HG03469 (cell line): ENCODE data around the gene PYGB.

Experiments used
- ATAC-seq: cut with Tn5 transposase; IDR thresholded peaks from one replicate; pipeline ENCODE4 v1.9.1; 2021; ENCODE audit warnings: mild to moderate bottlenecking, moderate library complexity, moderate number of reproducible peaks; ENCODE audit not compliant: unreplicated experiment

Gene PYGB

DNA sequence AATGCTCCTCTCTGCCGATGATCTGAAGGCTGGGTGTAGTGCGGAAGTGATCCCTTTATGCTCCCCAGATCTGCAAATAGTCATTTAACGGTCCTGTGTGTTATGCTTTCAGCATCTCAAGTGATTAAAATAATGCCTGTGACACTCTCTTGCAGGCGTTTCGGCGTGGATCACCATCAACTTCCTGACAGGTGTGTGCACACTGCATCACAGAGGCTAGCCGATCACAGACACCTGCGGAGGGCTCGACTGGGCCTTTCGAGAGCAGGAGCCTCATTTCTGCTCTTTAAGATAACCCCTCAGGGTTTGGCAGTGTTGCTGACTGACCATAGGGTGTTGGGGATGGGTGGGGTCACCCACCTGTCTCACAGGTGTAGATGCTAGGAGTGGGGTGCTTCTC, 32.4 kb upstream of the PYGB start:
- ATAC-seq, result no peak

DNA sequence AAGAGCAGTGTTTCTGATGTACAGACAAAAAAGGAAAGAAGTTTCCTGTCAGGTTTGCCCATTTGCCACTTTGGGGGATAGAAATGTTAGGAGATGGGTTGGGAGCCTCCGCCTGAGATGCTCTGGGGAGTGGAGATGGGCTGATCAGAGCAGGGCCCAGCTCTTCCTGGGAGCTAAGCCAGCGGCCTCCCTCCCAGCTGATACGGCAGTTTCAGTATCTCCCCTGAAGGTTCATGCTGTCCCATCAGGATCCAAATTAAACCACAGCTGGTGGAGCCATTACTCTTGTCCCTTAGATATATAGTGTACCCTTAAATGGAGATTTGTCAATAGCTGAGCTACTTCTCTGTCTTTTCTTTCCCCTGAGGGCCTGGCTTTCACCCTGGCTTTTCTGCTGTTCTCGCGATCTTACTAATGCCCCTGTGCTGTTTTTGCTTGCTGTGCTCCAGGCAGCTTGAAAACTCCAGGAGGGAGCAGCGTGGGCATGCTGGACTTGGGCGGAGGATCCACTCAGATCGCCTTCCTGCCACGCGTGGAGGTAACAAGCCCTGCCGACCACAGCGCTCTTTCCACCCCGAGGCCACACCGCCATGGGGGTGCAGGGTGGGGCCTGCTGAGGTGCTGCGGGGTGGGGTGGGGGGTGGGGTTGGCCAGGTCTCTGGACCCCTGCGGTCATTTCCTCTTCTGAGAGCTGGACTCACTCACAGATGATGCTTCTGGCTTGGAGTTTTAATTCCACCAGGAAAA, 31.5 kb upstream of the PYGB start:
- ATAC-seq, result no peak

DNA sequence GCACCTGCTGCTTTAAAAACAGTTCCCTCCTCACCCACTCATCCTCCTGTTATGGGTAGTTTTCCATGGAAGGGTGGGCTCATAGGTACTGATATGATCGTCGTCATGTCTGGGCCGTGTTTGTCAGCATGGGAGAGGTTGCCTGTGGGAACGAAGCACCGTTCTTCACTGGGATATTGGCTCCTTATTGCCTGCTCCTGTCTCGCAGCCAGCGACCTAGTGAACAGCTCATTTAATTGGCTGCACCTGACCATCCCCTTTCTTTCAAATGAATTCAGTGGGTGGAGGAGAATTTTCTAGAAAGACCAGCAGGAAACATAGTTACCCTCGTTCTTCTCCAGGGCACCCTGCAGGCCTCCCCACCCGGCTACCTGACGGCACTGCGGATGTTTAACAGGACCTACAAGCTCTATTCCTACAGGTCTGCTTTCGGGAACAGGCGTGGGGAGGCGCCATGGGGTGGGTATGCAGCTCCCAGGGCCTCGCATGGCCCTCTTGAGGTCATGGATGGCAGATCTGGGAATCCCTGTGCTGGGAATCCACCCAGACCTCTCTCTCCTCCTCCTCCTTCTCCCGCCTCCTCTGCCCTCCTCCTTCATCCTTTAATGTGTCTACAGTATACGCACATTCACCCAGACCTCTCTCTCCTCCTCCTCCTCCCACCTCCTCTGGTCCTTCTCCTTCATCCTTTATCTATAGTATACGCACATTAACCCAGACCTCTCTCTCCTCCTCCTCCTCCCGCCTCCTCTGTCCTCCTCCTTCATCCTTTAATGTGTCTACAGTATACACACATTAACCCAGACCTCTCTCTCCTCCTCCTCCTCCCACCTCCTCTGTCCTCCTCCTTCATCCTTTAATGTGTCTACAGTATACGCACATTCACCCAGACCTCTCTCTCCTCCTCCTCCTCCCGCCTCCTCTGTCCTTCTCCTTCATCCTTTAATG, 30.4 kb upstream of the PYGB start:
- no peak for ATAC-seq

DNA sequence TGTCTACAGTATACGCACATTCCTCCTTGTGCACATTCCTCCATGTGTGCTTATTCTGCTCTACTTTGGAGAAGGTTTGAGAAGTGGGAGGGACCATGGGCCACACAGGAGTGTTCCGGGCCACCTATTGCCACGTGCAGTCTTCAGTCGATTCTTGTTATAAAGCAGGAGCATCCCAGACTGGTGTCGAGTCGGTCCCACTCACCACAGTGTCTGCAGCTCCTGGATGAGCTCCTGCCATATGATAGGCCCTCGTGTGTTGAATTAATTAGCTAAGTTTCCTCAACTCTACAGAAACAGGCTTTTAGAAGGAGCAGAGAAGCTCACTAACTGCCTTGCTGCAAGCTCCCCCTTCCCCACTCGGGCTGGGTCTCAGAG, 29.8 kb upstream of the PYGB start:
- ATAC-seq, result no peak

DNA sequence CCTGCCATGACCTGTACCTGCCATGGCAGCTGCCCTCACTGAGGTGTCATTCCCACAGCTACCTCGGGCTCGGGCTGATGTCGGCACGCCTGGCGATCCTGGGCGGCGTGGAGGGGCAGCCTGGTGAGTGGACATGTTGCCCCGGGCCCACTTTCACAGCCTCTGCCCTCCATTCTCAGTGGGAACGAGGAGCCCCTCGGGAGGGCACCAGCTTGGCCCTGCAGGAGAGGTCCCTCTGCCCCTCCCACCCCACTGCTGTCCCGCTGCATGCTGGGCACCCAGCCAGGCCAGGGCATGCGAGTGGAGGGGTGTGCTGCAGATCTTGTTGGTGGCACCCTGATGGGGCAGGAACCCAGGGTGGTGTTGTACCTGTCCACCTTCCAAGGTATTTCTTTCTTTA, 29.4 kb upstream of the PYGB start:
- ATAC-seq, result no peak

DNA sequence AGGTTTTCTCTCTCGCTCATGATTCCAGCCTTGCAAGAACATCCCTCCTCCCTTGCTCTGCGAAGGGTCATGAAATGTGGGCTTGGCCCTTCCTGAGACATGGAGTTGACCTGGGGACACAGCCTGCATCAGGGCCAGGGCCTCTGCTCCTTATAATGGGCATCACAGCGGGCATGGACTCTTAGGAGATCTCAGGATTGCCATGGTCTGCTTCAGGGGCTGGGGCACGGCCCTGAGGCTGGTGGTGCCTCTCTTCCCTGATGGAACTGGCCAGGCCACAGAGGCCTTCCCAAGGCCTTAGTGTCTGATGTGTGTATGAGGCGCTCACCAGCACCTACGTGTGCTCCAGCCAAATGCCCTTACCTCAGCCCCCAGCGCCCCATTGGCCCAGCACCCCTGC, 28.5 kb upstream of the PYGB start:
- no peak for ATAC-seq

DNA sequence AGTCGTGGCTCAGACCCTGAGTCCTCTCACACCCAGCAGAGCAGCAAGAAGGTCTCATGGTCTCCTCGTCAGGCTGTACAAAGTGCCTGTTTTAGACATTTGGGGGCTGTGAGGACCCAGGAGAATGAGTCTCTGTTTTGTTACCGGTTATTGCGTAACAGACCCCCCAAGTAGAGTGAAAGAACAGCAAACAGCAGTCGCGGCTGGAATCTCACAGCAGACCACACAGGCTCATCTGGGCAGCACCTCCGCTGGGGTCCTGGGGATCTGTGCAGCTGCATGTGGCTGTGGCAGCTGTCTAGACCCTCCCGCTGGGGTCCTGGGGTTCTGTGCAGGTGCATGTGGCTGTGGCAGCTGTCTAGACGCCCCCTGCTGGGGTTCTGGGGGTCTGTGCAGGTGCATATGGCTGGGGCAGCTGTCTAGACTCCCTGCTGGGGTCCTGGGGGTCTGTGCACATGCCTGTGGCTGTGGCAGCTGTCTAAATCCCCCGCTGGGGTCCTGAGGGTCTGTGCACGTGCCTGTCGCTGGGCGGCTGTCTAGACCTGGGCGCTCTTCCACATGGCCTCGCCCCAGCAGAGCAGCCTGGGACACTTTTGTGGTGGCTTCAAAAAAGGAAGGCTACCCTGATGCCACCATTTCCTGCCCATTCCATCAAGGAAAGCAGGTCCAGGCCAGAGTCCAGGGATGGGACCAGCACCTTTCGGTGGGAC, 27.7 kb upstream of the PYGB start:
- no peak for ATAC-seq

DNA sequence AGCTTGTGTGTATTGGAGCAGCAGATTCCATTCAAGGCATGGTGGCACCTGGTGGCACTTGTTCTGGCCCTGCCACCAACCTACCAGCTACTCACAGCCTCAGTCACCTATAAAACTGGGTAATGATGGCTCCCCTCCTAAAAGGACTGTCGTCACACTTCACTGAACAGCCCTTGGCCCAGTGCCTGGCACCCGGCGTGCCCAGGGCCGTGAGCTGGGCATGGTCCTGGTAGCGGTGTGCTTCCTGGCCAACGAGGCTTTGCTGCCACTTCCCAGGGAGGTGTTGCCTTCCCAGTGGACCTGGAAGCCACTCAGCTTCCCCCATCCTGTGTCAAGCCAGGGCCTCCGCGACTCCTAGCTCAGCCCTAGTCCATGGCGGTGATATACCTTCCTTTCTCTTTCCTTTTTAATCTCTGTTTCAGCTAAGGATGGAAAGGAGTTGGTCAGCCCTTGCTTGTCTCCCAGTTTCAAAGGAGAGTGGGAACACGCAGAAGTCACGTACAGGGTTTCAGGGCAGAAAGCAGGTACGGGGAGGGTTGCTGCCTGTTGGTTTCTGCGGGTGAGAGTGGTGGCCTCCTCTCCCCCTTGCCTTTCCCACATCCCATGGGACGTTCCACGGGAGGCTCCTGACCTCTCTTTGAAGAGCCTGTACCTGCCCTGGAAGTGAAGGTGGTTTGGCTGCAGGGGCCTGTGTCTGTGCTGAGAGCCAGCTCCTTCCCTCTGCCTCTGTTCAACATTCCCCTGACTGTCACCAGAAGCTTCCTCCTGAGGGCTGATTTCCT, 26.9 kb upstream of the PYGB start:
- no peak for ATAC-seq

DNA sequence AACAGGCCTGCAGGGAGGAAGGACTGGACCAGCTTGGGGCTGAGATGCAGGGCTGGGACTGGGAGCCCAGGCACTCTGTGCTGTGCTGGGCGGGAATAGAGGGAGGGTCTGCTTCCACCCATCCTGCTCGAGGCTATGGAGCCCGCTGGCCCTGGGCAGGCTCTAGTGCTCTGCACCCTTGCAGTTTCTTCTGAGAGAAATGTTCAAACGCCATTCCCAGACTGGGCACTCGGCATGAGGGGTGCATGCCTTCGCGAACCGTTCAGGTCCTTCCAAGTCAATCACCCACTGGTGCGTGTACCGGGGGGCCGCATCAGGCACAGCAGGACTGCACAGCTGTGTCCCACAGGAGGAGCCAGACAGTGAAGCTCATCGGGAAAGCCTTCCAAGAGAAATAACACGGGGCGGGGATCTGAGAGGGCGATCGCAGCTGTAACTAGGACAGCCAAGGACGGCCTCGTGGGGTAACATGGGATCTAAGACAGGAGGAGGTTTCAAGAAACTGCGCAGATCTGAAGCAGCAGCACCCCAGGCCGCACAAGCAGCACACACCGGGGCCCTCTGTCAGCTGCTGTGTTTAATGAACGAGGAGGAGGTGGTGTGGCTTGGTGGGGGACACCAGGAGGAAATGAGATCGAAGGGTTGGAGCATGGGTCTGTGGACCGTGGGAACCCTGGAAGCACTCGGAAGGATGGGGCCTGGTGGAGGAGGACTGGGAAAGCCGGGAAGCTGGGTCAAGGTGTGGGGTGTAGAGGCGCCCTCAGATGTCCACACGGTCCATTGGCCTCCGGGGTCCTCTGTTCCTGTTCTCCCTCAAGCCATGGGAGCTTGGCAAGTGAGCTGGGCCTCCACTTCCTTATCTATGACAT, 26.1 kb upstream of the PYGB start:
- ATAC-seq, result no peak

DNA sequence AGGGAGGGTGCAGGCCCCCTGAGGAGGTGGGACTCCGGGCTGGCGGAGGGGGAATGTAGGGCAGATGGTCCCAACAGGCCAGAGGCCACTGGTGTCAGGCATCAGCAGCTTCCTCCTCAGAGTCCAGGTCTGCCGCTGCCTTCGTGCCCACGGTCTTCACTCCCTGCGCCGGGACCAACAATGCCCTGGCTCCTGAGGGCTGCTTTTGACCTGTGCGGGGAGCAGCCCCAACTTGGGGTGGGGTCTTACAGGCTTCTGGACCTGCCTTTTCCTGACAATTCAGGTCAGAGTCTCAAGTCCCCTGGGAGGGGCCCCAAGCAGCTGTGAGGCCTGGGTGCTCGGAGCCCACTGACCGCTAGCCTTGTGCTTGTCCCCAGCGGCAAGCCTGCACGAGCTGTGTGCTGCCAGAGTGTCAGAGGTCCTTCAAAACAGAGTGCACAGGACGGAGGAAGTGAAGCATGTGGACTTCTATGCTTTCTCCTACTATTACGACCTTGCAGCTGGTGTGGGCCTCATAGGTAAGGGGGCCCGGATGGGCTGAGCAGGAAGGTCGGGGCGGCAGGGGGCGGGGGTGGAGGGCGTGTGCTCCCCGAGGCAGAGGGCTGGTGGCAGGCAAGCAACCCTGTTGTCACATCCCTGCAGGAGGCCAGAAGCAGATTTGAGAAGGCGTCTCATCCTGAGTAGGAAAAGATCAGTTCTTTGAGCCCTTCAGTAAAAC, 25.3 kb upstream of the PYGB start:
- ATAC-seq, result no peak

DNA sequence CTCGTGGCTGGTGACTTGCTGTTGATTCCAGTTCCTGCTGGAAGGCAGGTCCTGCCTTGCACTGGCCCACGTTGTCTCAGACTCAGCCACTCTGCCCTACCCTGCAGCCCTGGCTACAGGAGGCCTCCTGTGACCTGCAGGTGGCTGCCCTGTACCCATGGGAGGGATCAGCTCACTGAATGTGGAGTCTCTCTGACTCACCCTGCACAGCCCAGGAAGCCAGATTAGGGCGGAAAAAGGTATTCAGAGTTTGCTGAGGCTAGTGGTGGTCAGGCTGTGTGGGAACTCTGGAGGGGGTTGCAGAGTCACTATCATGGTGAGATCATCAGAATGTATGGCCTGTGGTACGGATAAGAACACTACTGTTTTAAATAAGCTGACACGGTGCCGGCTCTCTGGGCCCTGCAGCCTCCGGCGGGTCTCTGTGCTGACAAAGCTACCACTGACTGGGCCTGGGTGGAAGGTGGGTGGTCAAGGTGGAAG, 24.7 kb upstream of the PYGB start:
- ATAC-seq, result no peak

DNA sequence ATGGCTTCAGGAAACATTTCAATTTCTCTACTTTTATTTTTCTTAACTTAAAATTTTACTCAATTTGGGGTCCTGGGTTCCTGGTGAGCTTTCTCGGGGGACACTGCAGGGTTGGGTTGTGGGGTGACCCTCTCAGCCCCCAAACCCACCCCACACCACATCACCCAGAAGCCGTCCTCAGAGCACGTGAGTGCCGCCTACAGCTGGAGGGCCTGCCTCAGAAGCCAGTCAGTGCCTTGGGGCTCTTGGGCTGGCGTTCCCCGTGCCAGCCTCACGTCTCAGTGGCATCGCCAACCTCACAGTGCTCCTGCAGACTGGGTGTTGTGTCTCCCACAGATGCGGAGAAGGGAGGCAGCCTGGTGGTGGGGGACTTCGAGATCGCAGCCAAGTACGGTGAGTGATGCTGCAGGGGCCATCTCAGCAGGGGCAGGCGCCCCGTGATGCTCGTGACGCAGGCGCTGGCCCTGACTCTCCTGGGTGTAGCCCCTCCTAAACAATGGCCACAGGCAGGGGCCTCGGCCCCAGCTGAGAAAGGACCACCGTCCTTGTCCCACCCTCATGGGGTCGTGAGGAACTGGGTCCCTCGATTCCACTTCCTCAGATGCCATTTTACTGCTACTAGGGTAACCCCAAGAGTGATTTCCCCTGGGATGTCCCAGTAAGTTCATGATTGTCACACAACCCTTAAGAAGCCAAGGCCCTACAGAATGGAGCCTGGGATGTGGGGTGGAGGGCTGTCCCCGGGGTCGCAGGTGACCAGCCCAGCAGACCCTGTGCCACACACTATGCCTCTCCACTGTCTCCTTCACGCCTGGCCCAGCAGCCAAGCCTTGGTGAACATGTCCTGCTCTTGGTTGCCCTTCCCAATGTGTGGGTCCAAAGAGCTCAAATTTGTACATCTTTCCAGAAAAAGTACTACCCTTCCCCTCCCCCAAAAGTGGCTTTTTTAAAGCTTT, 23.8 kb upstream of the PYGB start:
- no peak for ATAC-seq

DNA sequence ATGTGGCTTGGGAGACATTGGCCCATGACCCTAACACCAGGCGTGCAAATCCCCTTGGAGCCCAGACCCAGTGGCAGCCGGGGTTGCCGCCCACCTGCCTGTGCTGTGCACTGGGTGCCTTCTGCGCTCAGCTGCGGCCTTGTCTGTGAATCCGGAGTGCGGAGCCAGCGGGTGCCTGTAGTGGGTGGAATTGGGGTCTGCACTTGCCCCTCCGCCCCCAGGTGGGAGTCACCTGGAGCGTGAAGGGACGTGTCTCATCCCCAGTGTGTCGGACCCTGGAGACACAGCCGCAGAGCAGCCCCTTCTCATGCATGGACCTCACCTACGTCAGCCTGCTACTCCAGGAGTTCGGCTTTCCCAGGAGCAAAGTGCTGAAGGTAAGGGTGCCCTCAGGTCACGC, 22.9 kb upstream of the PYGB start:
- no peak for ATAC-seq

DNA sequence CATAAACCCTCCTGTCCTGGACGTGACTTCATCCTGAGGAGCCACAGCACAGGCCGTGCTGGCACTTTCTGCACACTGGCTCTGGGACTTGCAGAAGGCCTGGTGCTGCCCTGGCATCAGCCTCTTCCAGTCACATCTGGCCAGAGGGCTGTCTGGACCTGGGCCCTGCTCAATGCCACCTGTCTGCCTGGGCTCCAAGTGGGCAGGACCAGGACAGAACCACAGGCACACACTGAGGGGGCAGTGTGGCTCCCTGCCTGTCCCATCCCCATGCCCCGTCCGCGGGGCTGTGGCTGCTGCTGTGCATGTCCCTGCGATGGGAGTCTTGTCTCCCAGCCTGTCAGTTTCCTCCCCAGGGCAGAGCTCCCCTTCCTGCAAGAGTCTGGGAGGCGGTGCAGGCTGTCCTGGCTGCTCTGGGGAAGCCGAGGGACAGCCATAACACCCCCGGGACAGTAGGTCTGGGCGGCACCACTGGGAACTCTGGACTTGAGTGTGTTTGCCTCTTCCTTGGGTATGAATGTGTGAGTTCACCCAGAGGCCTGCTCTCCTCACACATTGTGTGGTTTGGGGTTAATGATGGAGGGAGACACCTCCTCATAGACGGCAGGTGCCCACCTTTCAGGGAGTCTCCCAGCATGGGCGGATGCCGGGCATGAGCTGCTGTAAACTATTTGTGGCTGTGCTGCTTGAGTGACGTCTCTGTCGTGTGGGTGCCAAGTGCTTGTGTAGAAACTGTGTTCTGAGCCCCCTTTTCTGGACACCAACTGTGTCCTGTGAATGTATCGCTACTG, 22.0 kb upstream of the PYGB start:
- ATAC-seq, result no peak

DNA sequence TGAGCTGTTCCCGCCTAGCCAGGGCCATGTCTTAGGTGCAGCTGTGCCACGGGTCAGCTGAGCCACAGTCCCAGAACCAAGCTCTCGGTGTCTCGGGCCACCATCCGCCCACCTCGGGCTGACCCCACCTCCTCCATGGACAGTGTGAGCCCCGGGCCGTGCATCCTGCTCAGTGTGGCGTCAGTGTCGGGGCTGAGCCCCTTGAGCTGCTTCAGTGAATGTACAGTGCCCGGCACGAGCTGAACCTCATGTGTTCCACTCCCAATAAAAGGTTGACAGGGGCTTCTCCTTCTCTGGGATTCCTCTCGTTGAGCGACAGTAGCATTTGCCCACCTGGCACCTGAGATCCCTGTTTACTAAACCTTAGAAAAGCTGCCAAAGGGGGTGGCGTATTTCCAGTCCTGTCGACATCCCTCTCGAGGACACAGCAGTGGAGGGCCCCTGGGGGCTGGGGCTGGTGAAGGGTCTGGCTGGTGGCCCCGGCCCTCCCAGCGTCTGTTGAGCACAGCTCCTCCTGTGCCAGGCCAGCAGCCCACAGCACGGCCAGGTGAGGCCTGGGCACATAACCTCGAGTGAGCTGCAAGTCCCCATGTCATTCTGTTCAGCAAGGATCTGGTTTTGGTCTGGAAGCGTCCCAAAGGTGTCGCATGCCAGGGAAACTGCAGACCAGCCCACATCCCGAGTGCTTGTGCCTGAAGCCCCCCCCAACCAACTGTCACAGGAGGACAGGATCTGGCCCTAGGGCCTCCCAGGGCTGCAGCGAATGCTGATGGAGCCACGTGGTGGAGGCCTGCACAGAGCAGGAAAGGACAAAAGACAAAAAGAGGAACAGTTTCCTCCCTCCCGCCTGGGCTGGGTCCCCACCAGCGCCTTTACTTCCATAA, 21.2 kb upstream of the PYGB start:
- no peak for ATAC-seq

DNA sequence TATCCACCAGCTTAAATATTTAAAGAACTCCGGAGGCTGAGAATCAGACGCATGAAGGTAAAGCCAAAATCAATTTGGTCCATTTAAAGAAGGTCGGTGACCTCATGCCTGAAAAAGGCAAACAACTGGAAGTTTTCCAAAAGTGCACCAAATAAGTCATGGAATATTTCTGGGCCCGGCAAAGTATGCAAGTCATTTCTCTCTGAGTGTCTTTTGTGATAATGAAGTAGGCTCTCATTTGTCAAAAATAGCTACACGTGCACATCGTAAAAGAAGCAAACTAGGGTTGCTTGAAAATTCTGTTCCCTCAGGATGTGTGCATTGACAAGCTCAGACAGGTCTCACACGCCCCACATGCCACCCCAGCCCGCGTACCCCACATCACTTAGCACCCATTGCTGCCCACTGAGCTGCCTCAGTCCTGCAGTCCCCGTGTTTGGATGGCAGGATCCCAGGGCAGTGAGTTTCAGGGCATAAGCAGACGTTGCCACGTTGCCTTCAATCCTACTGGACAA, 20.5 kb upstream of the PYGB start:
- no peak for ATAC-seq
